Measurements from ENCODE around the gene WDR88.
"Not testable (repeated sequence)": the region's sequence is repeated elsewhere in the genome, so short reads cannot be mapped to it uniquely, and the experiment has no call there.

WDR88 gene

GRCh38 chr19:33176670-33177416, 44.9 kb downstream of the WDR88 start:
- DNase-seq (ENCODE audit: insufficient read length, low spot score) (peak; percentile 96), FAIRE-seq (peak; percentile 98)
- TF ChIP-seq SPI1 (IDR thresholded peaks at IDR 0.05; ENCODE audit: low read depth, low read length) = no peak
- TF ChIP-seq POLR2A (IDR thresholded peaks at IDR 0.05; ENCODE audit: low read depth, low read length) = peak; percentile 97
- peak; percentile 11 for TF ChIP-seq PAX5 (IDR thresholded peaks at IDR 0.05; ENCODE audit: insufficient read depth, low read length, severe bottlenecking)
- peak; percentile 79 for TF ChIP-seq TAF1 (IDR thresholded peaks at IDR 0.05; ENCODE audit: low read depth, low read length)
- TF ChIP-seq POLR2AphosphoS5 (IDR thresholded peaks at IDR 0.05; ENCODE audit: low read depth, low read length) = peak; percentile 95
- peak; percentile 36; the same call in 1 of the 2 replicates for TF ChIP-seq POU2F2 (IDR thresholded peaks at IDR 0.05; ENCODE audit: low read depth, low read length)

DNA sequence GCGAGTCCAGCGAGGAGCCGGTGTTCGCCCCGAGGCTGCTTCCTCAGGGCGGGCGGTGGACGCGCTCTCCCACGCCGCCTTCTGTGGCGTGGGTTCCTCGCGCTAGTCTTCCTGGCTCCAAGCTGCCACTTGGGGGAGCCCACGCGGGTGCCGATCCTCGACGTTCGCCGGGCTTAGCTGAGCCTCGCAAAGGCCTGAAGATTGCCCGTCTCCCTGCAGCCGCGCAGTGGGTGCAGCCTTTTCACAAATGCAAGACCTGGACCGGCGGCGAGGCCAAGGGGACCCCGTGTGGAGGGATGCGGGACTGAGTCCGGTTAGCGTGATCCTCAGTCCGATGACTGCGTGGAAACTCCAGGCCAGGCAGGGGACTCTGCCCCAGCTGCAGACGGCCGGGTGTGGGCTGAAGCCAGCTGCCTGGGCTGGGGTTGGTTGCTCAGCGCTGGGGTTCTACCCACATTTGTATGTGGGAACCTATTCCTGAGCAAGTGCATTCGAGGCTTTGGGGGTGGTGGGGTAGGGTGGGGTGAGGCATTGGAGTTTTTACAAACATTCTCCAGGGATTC, 45.6 kb downstream of the WDR88 start:
- TF ChIP-seq POLR2A (IDR thresholded peaks at IDR 0.05; ENCODE audit: low read depth, low read length) (no peak), SPI1 (IDR thresholded peaks at IDR 0.05; ENCODE audit: low read depth, low read length) (no peak), TAF1 (IDR thresholded peaks at IDR 0.05; ENCODE audit: low read depth, low read length) (no peak), PAX5 (IDR thresholded peaks at IDR 0.05; ENCODE audit: insufficient read depth, low read length, severe bottlenecking) (no peak), POU2F2 (IDR thresholded peaks at IDR 0.05; ENCODE audit: low read depth, low read length) (no peak), POLR2AphosphoS5 (IDR thresholded peaks at IDR 0.05; ENCODE audit: low read depth, low read length) (no peak)
- FAIRE-seq = no peak
- no peak for DNase-seq (ENCODE audit: insufficient read length, low spot score)

DNA sequence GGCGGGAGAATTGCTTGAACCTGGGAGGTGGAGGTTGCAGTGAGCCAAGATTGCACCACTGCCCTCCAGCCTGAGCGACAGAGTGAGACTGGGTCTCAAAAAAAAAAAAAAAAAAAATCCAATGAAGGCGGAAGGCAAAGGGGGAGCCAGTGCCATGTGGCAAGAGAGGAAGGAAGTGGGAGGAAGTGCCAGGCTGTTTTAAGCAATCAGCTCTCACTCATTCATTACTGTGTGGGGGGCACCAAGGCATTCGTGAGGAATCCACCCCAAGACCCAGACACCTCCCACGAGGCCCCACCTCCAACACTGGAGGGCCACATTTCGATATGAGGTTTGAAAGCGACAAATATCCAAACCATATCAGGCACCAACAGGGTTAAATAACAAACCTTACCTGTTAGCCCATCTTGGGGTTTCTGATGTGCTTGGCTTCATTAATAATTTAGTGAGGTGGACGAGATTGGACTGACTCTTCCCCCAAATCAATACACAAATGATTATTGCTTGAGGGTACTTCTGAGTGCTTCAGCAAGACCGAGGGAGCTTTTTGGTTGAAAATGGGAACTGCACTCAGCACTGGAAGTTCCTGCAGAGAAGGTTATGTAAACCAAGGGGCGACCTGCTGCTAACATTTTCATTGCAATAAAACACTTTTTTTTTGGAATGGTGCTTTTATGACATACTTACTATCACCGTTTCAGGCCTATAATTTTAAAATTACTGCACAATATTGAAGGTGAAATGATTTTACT, 54.7 kb downstream of the WDR88 start:
- no peak for FAIRE-seq
- no peak for DNase-seq (ENCODE audit: insufficient read length, low spot score)
- TF ChIP-seq SPI1 (IDR thresholded peaks at IDR 0.05; ENCODE audit: low read depth, low read length) (no peak), POLR2AphosphoS5 (IDR thresholded peaks at IDR 0.05; ENCODE audit: low read depth, low read length) (no peak), POU2F2 (IDR thresholded peaks at IDR 0.05; ENCODE audit: low read depth, low read length) (no peak), TAF1 (IDR thresholded peaks at IDR 0.05; ENCODE audit: low read depth, low read length) (no peak), POLR2A (IDR thresholded peaks at IDR 0.05; ENCODE audit: low read depth, low read length) (no peak), PAX5 (IDR thresholded peaks at IDR 0.05; ENCODE audit: insufficient read depth, low read length, severe bottlenecking) (no peak)

DNA sequence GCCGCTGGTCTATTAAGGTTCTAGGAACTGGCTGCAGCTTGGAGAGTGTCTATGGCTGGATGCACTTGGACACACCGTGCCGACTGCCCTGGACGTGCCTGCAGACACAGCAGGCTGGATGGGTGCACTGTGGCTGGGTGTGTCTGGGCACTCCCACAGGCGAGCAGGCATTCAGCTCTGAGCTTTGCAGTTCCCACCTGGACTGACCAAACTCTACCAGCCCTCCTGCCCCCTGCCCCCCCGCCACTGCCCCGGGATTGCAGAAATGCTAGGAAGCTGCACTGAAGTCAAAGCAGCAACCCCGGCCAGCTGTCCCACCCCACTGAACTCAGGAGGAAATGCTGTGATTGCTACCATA, 55.2 kb downstream of the WDR88 start:
- FAIRE-seq (no peak), DNase-seq (ENCODE audit: insufficient read length, low spot score) (no peak)
- TF ChIP-seq POLR2AphosphoS5 (IDR thresholded peaks at IDR 0.05; ENCODE audit: low read depth, low read length) = no peak
- TF ChIP-seq TAF1 (IDR thresholded peaks at IDR 0.05; ENCODE audit: low read depth, low read length) = no peak
- no peak for TF ChIP-seq POU2F2 (IDR thresholded peaks at IDR 0.05; ENCODE audit: low read depth, low read length)
- no peak for TF ChIP-seq SPI1 (IDR thresholded peaks at IDR 0.05; ENCODE audit: low read depth, low read length)
- TF ChIP-seq POLR2A (IDR thresholded peaks at IDR 0.05; ENCODE audit: low read depth, low read length) = no peak
- no peak for TF ChIP-seq PAX5 (IDR thresholded peaks at IDR 0.05; ENCODE audit: insufficient read depth, low read length, severe bottlenecking)

GRCh38 chr19:33189453-33189852, 57.5 kb downstream of the WDR88 start:
- no peak for DNase-seq (ENCODE audit: insufficient read length, low spot score)
- TF ChIP-seq POLR2AphosphoS5 (IDR thresholded peaks at IDR 0.05; ENCODE audit: low read depth, low read length) (no peak), PAX5 (IDR thresholded peaks at IDR 0.05; ENCODE audit: insufficient read depth, low read length, severe bottlenecking) (no peak), TAF1 (IDR thresholded peaks at IDR 0.05; ENCODE audit: low read depth, low read length) (no peak), POLR2A (IDR thresholded peaks at IDR 0.05; ENCODE audit: low read depth, low read length) (no peak), SPI1 (IDR thresholded peaks at IDR 0.05; ENCODE audit: low read depth, low read length) (no peak), POU2F2 (IDR thresholded peaks at IDR 0.05; ENCODE audit: low read depth, low read length) (no peak)
- FAIRE-seq = no peak

DNA sequence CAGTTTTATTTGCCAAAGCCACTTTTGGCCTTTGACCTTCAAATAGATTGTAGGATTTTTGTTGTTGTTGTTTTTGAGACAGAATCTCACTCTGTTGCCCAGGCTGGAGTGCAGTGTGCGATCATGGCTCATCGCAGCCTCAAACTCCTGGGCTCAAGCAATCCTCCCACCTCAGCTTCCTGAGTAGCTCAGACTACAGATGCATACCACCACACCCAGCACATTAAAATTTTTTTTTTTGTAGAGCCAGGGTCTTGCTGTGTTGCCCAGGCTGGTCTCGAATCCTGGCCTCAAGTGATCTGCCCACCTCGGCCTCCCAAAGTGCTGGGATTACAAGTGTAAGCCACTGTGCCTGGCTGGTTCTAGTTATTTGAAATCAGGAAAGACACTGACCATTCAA, 59.2 kb downstream of the WDR88 start:
- not testable (repeated sequence) for FAIRE-seq; DNase-seq (ENCODE audit: insufficient read length, low spot score)

- no peak for FAIRE-seq
- DNase-seq (ENCODE audit: insufficient read length, low spot score) = no peak
- no peak for TF ChIP-seq PAX5 (IDR thresholded peaks at IDR 0.05; ENCODE audit: insufficient read depth, low read length, severe bottlenecking)
- TF ChIP-seq POLR2A (IDR thresholded peaks at IDR 0.05; ENCODE audit: low read depth, low read length) = no peak
Observed at GRCh38 chr19:33191501-33191900, 59.6 kb downstream of the WDR88 start.

DNA sequence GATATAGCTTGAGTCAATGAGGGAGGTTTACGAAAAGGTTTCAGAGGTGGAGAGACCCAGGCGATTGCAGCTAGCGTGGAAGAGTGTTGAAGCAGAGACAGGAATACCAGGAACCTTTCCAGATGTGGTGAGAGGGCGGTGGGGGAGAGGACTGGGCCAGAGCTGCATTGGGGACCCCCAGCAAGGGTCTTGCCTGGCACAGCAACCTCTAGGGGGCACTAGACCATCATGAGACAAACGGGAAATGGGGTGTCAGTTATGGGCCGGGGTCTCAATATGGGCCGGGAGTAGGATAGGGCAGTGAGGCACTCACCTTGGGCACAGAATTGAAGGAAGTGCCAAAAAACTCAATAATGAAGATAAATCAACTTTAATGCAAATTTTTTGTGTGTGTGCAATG, 60.1 kb downstream of the WDR88 start:
- FAIRE-seq = no peak
- no peak for DNase-seq (ENCODE audit: insufficient read length, low spot score)
- TF ChIP-seq POLR2AphosphoS5 (IDR thresholded peaks at IDR 0.05; ENCODE audit: low read depth, low read length) (no peak), SPI1 (IDR thresholded peaks at IDR 0.05; ENCODE audit: low read depth, low read length) (no peak), POLR2A (IDR thresholded peaks at IDR 0.05; ENCODE audit: low read depth, low read length) (no peak), TAF1 (IDR thresholded peaks at IDR 0.05; ENCODE audit: low read depth, low read length) (no peak), PAX5 (IDR thresholded peaks at IDR 0.05; ENCODE audit: insufficient read depth, low read length, severe bottlenecking) (no peak), POU2F2 (IDR thresholded peaks at IDR 0.05; ENCODE audit: low read depth, low read length) (no peak)

- TF ChIP-seq POU2F2 (IDR thresholded peaks at IDR 0.05; ENCODE audit: low read depth, low read length) (no peak), SPI1 (IDR thresholded peaks at IDR 0.05; ENCODE audit: low read depth, low read length) (no peak), POLR2A (IDR thresholded peaks at IDR 0.05; ENCODE audit: low read depth, low read length) (no peak), TAF1 (IDR thresholded peaks at IDR 0.05; ENCODE audit: low read depth, low read length) (no peak), PAX5 (IDR thresholded peaks at IDR 0.05; ENCODE audit: insufficient read depth, low read length, severe bottlenecking) (no peak)
- FAIRE-seq = no peak
- no peak for DNase-seq (ENCODE audit: insufficient read length, low spot score)
Observed at GRCh38 chr19:33193269-33193864, 61.5 kb downstream of the WDR88 start.

Data from GM12891 (cell line).